CD4-positive, alpha-beta T cell treated with Interleukin-21 for 1 hour (primary cell): ENCODE results near the gene LMCD1.

Experiments
- DNase-seq: peaks from one replicate; pipeline ENCODE4 v3.0.0-alpha.2; 2020

LMCD1 gene

DNA sequence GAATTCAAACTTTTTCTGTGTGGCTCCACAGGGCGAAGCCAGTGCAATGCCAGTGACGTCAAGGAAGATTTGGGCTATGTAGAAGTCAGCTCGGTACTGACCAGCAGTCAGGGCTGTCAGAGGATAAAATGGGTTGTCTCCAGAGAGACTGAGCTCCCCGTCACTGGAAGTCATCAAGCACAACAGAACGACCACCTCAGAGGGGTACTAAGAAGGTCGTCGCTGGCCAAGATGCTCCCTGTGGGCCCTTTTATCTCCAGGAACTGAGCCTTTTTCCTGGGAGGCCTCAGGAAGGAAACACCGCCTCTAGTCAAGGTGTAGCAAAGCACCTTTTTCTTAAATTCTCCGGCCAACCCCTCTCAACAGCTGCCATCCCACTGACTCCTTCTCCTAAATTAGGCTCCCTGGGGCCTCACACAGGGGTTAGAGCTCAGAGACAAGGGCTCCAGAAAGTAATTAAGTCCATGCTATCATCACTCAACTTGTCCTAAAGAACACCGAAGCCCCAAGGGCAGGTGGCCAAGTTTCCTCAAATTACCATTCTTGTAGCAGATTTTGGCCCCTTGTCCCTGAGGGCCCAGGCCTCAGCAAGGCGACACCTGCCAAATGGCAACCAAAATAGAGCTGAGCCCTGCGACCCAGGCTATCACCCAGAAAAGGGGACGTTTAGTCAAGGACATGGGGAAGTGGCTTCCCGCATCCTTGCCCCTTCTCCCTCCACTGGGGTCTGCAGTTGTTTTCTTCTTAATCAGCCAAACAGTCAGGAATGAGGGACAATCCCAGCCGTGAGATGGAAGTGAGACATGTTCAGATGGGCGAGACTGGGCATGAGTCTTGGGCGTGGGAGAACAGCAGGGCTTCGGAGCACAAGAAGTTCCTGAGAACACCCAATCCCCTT is 94.9 kb downstream of the LMCD1 start:
- no peak for DNase-seq

DNA sequence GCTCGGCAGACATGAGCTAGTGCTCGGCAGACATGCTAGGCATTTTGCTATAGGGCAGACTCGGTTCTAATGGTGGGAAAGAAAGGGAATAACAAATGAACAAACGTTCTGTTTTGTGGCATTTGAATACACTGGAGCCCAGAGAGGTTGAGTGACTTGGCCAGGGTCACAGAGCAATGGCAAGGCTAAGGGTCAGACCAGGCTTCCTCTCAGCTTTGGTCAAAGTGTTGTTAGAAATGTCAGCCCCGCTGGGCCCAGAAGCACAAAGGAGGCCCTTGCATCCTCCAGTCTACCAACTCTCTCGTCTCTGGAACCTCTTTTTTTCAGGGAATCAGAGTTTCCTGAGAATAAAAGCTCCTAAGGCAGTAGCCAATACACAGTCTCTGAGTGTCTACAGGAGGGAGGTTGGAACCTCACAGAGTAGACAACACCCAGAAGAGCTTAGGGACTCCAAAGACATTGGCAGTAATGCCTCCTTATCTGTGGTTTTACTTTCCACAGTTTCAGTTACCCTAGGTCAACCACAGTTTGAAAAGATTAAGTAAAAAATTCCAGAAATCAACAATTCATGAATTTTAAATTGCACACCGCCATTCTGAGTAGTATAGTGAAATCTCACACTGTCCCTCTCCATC is 95.7 kb downstream of the LMCD1 start:
- no peak for DNase-seq

GRCh38 chr3:8599146-8599545 is 97.5 kb downstream of the LMCD1 start:
- DNase-seq = no peak

DNA sequence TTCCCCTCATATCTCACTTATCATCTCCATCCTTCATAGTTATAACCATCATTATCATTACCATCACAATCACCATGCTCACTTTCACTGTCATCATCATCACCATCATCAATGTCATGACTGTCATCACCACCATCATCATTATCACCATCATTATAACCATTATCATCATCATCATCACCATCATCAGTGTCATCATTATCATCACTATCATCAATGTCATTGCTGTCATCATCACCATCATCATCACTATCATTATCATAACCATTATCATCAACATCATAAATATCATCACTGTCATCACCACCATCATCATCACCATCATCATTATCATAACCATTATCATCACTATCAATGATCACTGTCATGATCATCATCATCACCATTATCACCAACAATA is 98.8 kb downstream of the LMCD1 start:
- DNase-seq = no peak

GRCh38 chr3:8603115-8603710 is 101.6 kb downstream of the LMCD1 start:
- DNase-seq = no peak

DNA sequence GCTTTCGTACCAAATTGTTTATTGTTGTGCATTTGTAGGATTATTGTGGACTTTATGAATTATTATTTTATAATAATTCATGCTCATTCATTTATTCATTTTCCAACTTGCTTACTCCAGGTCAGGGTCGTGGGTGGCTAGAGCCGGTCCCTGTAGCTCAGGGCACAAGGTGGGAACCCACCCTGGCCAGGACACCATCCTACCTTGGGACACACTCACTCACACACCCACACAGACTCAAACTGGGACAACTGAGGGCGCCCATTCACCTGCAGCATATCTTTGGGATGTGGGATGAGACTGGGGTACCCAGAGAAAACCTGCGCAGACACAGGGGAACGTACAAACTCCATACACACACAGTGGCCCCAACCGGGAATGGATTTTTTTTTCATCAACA is 102.4 kb downstream of the LMCD1 start:
- DNase-seq = no peak

DNA sequence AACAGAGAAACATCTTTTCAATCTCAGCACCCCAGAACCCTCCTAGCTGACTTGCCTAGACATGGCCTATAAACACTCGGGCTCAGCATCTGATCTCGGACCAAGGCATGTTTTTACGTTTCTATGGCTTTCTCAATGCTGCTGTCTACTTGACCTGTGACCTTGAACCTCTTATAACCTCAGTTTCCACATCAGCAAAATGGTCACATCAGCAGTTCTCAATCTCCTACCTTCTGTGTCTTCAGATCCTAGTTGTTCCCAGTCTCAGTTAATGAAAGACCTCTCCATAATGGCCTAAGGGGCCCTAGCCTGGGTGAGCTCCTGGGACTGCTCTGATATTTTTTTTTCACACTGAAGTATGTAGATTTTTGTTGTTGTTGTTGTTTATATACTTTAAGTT is 103.4 kb downstream of the LMCD1 start:
- no peak for DNase-seq

GRCh38 chr3:8606701-8607231 is 105.1 kb downstream of the LMCD1 start:
- no peak for DNase-seq

DNA sequence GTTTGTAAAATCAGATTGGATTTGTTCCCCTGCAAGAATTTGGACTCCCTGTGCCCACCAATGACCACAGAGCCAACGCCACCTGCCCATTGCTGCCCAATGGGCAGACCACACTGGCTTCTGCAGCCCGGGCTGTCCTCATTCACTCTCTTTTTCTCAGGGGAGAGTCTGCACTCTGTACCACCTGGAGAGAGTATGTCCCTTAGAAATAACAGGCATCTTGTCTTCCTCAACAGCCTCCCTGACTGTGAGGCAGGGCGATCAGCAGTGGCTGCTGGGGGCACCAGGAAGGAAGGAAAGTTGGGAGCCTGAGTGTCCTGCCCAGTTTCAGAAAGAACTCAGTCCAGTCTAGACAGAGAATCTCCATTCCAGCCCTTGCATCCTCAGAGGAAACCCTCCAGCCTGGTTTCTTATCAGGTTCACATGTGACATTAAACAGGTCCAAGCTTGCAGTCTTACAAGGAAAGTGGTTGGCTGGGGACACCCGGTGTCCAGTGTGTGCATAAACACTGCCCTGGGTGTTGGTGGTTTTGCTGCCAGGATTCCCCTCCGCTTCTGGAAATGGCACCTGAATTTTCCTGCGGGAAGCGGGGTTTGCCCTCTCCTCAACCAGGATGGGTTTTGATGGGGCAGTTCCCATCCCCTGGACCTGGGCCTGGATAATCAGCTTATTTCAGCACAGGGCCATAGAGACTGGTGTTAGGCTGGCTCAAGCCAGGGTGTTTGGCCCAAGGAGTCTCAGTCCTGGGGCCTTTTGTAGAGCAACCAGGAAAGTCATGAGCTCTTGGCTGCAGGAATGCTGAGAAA is 105.8 kb downstream of the LMCD1 start:
- DNase-seq = no peak

DNA sequence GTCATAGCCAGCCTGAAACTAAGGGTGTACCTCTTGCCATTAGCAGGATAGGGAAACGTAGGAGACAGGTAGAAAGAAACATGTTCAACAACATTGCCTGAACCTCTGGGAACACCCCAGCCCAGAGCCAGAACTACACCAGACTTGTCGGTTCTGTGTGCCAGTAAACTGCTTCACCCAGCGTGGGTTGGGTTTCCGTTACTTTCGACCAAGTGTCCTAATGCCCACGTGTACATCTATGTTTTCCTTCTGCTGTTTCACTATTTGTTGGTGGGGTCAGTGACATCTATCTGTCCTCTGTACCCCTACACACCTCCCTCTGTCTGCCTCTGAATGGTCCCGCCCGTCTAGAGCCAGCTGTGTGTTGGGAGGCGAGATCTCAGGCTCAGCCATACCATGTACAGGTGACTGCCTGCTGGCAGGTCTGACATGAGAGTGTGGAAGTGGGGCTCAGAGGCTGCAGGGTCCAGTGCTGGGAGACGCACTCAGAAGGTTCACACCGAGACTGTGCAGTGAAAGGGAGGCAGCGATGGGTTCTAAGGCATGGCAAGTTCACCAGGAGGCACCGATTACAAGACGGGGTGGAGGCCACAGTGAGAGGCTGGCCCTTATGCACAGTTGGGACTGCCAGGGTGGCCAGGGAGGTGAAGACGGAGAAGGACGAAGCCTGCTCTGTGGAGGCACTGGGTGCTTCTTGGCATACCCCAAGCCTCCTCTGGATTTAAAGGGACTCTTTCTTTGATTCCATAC is 106.6 kb downstream of the LMCD1 start:
- DNase-seq = no peak

DNA sequence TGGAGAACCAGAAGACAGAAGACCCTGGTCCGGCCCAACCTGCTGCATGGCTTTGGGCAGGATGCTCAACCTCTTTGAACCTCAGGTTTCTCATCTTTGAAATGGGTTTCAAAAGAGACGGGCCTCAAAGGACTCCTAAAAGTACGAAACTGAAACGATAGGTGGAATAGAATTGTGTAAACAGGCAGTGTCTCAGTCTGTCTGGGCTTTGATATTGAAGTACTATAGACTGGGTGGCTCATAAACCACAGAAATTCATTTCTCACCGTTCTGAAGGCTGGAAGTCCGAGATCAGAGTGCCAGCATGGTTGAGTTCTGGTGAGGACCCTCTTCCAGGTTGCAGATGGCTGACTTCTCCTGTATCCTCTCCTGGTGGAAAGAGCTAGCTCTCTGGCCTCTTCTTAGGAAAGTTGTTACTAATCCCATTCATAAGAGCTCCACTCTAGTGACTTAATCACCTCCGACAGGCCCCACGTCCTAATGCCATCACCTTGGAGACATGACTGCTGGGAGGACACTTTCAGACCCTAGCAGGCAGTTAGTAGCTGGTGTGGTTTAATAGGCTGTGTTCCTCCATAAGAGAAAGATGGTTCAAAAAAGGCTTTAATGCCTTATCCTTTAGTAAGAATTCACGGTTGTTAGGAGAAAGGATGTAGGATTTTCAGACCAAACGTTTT is 107.3 kb downstream of the LMCD1 start:
- no peak for DNase-seq

DNA sequence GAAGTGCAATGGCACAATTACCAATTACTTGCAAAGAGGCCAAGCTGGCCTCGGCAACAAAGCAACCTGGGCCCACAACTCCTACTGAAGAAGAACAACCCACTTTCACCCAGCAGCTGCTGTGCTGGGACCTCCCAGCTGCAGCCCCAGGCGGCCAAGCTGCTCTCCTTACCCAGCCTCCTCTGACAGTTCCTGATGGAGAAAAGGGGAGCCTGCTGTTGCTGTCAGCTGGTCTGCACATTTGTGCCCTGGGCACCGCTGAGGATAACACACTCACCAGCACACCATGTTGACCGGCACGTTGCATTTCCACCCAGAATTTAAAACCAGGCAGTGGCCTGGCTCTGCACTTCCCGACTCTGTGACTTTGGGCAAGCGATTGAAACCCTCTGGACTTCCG is 109.3 kb downstream of the LMCD1 start:
- no peak for DNase-seq

DNA sequence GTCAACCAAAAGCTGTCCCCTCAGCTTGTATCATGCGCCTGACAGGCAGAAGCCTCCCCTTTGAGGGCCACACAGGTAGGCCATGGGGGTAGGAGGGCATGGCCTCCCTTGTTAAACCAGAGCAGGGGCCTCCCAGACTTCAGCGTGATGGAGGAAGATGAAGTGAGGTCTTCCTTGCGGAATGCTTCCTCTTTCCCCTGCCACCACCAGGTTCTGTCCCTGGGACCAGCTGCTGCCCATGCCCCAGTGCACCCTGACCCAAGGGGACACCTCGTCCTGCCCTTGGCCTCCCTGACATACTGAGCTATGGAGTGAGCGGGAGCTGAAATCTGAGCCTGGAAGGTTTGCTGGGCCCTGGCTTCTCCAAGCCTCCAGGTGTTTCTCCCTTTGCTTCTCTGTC is 116.3 kb downstream of the LMCD1 start:
- DNase-seq = no peak

- DNase-seq = no peak
Observed at GRCh38 chr3:8618950-8619349, 117.3 kb downstream of the LMCD1 start.

GRCh38 chr3:8619548-8619947 is 117.9 kb downstream of the LMCD1 start:
- DNase-seq = no peak

DNA sequence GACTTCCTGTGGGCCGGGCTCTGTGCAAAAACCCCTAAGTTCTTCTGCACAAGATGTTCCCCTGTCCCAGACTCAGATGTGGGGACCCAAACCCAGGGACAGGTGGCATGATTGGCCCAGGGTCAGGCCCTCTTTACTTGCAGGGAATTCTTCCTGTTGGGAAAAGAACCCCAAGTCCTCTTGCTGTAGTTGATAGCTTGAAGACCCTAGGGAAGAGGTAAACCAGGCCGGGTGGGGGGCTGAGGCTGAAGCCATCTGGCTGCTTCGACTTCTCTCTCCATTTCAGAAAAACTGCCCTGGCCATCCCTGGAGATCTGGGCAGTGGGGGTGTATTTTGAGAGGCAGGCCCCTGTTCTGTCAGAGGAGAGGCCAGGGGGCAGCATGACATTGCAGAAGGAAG is 119.5 kb downstream of the LMCD1 start:
- DNase-seq = no peak

- no peak for DNase-seq
Observed at GRCh38 chr3:8621872-8622271, 120.2 kb downstream of the LMCD1 start.

DNA sequence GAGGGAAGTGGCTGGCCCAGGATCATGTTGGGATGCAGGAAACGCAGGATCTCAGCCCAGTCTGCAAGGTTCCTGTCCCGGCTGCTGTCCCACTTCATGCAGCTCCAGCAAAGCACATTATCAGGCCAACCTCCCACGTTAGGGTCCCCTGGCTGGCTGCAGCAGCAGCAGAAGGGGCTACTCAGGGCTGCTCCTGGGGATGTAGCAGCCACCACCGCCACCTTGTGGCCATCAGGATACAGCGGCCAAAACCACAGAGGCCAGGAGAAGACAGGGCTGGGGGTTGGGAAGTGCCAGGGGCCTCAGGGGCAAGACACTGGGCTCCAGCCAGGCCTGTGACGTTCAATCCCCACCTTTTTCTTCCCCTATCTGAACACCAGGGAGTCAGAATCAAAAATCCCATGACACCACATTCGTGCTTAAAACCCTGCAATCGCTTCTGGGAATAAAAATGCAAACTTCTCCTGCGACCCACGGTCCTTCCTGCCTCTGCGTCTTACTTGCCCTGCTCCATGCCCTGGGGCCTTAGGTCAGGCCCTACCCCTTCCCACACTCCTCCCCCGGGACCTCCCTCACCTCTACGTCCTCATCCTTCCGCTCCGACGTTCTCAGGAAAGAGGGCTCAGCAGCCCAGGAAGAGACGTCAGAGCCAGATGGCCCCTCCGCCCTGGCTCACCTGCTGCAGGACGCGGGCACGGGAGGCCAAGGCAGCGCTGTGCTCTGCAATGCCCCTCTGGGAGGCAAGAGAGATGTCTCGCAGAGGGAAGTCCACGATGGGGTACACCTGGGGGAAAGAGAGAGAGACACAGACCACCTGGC is 121.5 kb downstream of the LMCD1 start:
- peak; percentile 45 for DNase-seq

DNA sequence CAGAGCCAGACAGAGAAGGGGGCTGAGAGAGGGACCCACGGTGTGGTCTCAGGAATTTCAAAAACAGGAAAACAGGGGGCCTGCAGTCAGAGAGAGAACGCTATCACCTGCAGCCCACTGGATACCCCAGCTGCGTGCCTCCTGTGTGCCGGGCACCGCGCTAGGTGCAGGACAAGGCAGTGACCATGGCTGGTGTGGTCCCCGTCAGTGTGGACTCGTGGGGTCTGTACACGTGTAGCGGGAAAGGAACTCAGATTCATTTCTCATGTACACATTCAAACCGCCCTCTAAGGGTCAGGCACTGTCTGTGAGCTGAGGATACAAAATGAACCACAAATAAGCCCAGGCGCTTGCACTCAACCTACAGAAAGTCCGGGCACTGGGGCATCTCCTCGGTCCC is 122.1 kb downstream of the LMCD1 start:
- DNase-seq = no peak
